CD4-positive, alpha-beta T cell treated with Interleukin-15 for 1 hour (primary cell): ENCODE results near the gene PLEKHG3.

ENCODE experiments used
- DNase-seq: peaks from one replicate; pipeline ENCODE4 v3.0.0-alpha.2; 2020

PLEKHG3 gene

DNA sequence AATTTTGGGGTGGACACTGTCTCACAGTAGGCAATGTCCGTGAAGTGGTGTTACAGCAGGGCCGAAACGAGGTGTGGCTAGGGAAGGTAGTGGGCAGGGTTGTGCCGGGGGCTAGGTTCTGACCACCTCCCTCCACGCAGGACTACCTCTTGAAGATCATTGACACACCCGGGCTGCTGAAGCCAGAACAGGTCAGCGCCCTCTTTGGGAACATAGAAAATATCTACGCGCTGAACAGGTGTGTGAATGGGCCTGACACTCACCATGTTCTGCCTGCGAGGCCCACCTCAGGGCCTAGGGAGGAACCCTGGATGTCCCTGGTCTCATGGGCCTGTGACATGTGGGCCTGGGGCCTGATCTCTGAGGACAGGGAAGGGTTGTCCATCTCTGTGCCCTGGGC lies 24.6 kb downstream of the PLEKHG3 start:
- DNase-seq, result no peak

DNA sequence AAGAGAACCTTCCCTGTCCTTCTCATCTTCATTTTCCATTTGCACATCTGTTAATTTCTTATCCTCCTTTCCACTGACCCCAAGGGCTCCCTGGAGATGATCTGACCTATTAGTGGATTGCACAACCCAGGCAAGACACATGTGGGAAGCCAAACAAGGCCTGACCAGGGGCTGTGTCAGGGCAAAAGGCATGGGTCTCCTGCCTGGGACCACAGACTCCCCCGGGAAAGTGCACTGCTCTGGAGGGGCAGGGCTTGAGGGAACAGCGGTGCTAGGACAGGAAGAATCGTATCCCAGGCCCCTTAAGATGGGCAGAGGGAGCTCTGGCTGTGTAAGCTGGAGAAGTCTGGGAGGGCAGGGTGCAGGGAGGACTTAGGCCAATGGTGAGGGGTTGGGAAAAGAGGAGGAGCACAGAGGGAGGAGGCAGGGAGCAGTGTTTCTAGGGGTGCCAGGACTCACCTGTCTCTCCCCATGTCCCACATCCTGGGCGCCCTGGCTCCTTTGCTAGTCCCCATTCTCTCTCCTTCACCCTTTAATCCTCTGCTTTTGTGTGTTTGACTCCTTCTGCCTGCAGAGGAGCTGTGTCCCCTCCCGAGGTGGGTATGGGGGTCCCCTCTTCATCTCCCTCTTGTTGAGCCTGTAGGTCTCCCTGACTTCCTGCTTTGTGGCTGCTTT lies 25.3 kb downstream of the PLEKHG3 start:
- no peak for DNase-seq

DNA sequence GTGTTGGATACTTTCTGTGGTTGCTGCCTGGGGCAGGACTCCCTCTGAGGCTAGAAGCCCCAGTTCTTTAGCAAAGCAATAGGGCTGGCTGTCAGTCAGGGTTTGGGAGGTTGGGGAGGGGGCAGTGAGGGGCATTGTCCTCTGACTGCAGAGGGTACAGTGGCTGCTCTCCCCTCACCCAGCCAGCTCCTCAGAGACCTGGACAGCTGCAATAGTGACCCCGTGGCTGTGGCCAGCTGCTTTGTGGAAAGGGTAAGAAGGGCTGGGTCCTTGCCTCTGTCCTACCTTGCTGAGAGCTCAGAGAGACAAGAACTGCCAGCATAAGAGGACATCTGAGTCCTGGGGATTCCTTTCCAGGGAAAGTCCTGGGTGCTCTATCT lies 25.8 kb downstream of the PLEKHG3 start:
- DNase-seq, result no peak

DNA sequence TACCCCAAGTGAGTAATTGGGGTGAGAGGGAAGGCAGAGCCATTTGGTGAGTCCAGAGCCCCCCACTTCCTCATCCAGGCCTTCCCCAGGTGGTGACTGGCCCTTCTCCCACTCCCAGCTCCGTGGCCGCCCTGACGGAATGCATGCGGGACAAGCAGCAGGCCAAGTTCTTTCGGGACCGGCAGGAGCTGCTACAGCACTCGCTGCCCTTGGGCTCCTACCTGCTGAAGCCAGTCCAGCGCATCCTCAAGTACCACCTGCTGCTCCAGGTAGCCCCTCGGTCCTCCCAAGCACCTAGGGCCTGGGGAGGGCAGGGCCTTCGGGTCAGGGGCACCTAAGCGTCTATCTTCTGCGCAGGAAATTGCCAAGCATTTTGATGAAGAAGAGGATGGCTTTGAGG lies 26.5 kb downstream of the PLEKHG3 start:
- DNase-seq, result no peak

DNA sequence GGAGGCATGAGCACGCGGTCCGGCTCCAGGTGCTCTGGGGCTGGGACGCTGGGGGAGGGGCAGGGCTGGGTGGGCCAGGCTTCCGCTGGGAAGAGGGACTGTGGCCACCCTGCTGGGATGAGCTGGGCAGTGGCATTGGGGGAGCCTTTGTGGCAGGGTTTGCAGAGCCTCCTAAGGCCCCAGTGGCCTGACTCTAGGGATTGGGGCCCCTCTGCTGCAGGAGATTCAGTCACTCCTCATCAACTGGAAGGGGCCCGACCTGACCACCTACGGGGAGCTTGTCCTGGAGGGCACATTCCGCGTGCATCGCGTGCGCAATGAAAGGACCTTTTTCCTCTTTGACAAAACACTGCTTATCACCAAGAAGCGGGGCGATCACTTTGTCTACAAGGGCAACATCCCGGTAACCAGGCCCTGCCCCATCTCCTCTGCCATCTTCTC lies 26.9 kb downstream of the PLEKHG3 start:
- no peak for DNase-seq

DNA sequence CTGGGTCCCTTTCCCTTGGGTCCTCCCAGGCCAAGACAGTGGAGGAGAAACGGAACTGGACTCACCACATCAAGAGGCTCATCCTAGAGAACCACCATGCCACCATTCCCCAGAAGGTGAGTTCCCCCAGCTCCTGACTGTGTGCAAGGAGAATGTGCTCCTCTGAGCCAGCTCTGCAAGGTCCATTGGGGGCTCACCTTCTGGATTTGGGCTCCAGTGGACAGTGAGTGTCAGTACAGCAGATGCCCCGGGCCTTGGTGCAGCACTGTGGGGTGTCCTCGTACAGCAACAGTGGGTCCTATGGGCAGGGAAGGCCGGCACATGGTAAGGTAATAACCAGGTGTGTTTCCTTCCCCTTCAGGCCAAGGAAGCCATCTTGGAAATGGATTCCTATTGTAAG lies 27.8 kb downstream of the PLEKHG3 start:
- DNase-seq, result no peak

DNA sequence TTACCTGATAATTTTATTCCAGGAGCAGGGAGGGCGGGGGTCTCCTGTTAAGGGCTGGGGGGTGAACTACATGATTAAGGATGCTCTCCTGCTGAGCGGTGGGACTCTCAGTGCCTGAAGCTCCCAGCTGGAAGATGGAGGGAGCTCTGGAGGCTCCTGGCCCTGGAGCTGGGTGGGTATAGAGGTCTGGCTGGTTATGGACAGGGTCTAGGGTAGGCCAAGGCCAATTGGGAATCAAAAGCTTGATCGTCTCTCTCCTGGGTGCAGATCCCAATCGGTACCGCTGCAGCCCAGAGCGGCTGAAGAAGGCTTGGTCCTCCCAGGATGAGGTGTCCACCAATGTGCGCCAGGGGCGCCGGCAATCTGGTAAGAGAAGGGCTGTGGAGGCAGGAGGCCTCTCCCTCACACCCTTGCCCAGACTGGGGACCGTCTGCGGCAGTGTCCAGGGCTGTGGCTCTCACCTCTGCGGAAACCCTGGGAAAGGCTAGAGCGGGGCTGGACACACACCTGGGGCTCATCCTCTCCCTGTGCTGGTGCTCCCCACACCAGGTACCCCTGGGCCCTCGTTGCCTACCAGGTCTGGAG lies 28.4 kb downstream of the PLEKHG3 start:
- no peak for DNase-seq

DNA sequence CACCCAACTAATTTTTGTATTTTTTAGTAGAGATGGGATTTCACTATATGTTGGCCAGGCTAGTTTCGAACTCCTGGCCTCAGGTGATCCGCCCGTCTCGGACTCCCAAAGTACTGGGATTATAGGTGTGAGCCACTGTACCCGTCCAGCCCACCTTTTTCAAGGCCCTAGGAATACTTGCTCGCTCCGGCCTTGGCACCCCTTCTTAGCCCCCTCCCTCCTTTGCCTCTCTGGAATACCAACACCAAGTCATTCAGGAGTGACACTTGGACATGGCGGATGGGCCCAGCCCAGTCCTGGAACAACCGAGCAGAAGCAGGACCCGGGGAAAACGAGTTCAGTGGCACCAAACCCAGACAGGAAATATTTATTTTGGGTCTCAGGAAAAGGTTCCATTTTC lies 29.1 kb downstream of the PLEKHG3 start:
- DNase-seq, result no peak

DNA sequence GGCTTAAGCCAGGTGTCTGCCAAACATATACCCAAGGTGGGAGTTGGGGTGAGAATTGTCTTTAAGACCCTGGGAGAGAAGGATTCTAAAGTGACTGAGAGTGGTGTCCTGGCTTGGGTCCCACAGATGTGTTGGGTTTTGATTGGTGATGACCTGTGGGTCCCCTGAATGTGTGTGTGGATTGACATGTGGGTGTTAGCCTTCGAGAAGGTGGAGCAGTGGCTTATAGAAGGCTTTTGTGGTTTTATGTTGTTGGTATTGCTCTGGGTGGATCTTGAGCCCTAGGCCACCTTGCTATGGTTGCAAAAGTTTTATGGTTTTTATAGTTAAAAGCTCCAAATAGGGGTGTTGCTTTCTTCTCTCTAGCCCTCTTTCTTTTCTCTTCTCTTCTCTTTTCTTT lies 29.7 kb downstream of the PLEKHG3 start:
- DNase-seq, result no peak

DNA sequence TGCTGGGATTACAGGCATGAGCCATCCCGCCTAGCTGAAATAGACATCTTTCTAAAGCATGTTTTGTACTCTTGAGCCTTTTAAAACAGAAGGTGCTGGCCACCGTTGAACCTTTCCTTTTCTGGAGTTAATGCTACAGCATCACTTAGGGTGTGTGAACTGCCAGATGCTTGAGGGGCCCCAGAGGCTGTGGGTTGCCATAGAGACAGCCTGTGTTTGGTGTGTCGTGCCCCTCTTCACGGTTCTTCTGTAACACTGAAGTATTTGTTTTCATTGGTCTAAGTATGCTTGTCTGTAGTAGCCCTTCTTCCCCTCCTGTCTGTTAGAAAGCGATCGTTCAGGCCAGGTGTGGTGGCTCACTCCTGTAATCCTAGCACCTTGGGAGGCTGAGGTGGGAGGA lies 30.8 kb downstream of the PLEKHG3 start:
- no peak for DNase-seq

DNA sequence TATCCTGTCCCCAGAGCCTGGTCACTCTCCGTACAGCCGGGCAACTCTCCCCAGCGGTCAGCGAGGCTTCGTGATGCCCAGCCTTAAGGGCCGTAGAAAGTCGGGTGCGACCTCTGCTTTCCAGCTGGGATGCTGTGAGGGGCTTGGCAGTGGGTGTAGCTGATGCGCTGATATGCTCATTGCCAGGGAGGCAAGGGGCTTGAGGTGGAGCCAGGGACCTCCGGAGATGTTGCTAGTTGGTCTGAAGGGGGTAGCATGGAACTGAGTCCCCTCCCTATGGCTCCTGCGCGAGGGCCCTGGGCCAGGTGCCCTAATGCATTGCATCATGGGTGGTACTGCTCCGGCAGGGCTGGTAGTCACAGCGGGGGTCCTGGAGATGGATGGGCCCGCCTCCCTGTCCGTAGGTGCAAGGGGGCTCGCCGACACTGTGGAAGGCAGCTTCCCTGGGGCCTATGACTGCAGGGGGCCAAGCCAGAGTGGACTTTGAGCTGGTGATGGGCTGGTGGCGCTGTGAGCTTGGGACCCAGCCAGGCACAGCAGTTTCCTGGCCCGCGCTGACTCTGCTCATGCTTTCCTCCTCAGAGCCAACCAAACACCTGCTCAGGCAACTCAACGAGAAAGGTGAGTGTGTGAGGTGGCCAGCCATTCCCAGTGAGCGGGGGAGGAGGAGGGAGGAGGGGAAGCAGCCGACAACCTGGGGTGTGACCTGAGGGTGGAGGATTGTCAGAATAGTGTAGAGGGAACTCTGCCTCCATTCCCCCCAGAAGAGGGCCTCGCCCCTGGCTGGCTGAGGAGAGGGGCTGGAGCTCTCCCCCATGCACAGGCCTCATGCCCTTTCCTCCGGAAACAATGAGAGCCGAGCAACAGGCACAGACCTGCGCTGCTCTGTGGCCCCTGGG lies 32.3 kb downstream of the PLEKHG3 start:
- DNase-seq, result no peak

DNA sequence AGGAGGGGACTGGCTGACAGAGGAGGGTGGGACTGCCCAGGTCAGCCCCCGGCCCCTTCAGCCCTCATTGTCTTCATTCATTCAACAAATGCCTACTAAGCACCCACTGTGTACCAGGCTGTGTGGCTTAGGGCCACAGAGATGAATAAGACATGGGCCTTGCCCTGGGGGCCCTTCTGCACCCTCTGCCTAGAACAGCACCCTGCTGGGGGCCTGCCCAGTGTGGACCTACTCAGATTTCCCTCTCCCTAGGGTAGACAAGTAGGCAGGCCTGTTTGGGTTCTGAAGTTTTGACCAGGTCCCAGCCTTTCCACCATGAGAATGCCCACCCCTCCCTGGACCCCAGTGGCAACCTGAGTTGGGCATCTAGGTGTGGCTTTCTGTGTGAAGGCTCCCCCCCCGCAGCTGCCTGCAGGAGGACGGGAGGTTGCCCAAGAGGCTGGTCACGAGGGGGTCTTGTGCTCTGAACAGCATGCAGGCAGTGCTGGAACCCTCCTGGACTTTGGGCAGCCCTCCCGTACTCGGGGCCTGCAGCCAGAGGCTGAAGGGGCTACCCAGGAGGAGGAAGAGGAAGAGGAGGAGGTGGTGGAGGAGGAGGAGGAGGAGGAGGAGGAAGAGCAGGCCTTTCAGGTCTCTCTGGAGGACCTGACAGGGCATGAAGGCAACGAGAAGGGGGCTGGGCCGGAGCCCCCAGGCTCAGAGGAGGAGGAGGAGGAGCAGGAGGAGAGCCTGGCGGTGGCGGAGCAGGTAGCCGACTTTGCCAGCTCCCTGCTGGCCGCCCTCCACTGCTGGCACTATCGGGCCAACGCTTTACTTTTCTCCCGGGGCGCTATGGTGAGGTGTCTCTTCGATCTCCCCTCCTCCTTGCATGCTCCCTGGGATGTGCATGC lies 33.4 kb downstream of the PLEKHG3 start:
- DNase-seq, result no peak

DNA sequence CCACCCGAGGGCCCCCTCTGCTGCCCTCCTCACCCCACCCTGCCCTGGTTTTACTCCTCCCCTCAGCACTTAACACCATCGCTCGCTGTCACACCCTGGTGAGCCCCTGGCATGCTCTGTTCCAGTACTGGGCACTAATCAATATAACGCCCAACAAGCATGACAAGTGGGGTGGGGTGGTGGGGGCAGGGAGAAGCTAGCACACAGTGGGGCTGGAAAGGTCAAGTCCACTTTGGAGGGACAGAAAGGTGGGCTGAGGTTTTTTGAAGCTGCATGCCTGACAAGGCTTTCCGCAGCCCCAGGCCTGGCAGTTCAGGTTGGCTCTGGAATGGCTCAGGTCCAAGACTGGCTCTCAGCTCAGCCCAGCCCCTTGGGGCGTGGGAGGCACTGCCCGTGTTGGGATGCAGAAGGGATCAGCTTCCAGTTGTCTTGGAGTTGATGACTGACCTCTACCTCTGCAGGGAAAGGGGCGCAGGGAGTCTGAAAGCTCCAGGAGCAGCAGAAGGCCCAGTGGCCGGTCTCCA lies 34.1 kb downstream of the PLEKHG3 start:
- DNase-seq, result no peak

DNA sequence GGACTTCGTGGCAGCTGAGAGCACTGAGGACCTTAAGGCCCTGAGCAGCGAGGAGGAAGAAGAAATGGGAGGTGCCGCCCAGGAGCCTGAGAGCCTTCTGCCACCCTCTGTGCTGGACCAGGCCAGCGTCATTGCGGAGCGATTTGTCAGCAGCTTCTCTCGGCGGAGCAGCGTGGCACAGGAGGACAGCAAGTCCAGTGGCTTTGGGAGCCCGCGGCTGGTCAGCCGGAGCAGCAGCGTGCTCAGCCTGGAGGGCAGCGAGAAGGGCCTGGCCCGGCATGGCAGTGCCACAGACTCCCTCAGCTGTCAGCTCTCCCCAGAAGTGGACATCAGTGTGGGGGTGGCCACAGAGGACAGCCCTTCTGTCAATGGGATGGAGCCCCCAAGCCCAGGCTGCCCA lies 37.0 kb downstream of the PLEKHG3 start:
- no peak for DNase-seq

DNA sequence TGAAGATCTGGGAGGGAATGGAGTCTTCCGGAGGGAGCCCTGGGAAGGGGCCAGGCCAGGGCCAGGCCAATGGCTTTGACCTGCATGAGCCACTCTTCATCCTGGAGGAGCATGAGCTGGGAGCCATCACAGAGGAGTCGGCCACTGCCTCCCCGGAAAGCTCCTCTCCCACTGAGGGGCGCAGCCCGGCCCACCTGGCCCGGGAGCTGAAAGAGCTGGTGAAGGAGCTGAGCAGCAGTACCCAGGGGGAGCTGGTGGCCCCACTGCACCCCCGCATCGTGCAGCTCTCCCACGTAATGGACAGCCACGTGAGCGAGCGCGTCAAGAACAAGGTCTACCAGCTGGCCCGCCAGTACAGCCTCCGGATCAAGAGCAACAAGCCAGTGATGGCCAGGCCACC lies 37.7 kb downstream of the PLEKHG3 start:
- DNase-seq, result no peak

DNA sequence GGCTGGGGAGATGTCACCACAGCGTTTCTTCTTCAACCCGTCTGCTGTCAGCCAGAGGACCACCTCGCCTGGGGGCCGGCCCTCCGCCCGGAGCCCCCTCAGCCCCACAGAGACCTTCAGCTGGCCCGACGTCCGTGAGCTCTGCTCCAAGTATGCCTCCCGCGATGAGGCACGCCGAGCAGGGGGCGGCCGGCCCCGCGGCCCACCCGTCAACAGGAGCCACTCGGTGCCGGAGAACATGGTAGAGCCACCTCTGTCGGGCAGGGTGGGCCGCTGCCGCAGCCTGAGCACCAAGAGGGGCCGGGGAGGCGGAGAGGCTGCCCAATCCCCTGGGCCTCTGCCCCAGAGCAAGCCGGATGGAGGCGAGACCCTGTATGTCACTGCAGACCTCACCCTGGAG lies 38.8 kb downstream of the PLEKHG3 start:
- DNase-seq, result no peak

DNA sequence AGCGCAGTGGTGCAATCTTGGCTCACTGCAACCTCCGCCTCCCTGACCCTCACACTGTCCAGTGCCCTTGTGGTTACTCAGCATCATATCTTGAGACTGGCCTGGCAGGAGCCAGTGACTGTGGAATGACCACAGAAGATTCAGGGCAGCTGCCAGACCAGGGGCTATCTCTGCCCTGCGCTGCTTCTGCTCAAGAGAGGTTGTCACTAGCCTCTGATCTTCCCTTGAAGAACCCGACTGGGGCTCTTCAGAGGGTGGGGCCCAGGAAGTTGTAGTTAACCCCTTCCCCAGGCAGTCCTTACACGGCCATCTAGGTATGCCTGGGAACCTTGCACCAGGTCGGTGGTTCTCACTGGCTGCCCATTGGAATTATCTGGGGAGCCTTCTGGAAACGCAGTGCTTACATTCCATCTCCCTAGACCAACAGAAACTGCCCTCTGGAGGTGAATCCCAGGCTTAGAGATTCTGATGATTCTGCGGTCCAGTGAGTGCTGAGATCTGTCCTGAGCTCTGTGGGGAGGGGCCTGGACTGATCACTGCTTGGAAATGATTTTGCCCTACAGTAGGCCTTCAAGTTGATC lies 41.4 kb downstream of the PLEKHG3 start:
- DNase-seq, result no peak

DNA sequence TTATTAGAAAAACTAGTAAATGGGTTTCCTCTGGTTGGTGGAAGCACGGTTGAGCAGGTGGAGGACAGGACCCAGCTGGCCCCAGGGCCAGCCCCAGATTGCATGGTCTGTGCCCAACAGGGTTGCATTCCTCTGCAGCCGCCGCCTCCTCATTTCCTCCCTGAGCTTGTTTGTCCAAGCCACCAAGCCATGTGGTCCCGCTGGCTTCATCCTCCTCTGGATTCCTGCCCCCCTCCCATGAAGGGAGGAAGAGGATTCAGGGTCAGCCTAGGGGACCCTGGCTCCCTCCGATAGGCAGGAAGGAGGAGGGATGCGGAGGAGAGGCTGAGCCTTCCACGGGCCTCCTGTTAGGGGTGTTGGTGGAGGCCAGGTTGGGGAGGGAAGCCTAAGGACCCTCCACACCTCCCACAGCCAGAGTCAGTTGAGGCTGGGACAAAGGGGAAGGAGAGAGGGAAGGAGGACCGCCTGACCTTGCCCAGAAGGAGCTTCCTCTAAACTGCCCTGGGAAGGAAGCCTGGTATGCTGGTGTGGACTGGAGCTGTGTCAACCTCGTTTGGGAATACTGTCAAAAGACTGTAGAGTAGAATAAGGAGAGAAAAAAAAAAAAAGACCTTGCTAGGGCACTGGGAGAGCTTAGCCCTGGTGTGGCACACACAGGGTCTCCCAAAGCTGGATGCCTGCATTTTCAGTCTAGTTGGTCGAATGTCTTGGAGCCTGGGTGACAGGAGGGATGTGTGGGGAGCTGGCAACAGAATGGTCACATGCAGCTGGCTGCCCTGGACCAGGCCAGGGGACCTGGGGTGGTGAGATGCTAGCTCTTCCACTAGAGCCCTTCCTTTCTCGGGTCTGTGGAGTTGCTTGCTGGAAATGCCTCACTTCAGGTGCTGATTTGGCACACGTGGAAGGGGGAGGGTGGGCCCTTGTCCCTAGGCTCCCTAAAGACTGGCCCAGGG lies 42.4 kb downstream of the PLEKHG3 start:
- no peak for DNase-seq

DNA sequence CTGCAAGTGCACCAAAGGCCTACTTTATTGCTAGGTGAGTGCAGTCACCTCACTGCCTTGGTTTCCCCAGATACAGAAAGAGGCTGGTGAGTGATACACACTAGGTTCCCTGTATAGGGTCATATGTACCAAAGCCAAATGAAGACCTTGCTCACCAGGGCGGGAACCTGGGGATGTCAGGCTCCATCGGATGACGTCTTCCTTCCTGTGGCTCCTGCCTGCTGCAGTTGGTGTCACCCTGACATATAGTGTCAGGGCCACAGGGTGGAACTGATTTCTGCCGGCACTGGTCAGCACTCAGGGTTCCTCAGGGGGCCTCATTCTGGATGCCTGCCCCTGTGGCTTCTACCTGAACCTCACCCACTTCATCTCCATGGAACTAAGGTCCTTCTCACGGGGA lies 43.1 kb downstream of the PLEKHG3 start:
- no peak for DNase-seq

DNA sequence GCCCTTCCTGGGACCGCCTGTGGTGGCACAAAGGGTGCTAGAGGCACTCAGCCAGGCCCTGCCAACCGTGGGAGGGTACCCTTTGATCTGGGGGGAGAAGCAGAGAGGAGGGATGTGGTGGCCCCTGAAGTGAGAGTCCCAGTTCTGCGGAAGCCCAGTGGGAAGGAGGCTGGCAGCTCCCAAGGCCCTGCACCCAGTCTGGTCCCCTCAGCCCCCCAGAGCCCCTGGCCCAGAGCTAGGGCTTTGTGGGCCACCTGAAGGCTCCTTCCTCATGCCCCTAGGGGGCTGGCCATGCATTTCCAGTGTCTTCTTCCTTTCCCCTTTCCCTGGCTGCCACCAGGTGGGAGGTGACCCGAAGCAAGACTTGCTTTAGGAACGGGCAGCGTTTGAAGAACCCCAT lies 44.3 kb downstream of the PLEKHG3 start:
- DNase-seq, result no peak

DNA sequence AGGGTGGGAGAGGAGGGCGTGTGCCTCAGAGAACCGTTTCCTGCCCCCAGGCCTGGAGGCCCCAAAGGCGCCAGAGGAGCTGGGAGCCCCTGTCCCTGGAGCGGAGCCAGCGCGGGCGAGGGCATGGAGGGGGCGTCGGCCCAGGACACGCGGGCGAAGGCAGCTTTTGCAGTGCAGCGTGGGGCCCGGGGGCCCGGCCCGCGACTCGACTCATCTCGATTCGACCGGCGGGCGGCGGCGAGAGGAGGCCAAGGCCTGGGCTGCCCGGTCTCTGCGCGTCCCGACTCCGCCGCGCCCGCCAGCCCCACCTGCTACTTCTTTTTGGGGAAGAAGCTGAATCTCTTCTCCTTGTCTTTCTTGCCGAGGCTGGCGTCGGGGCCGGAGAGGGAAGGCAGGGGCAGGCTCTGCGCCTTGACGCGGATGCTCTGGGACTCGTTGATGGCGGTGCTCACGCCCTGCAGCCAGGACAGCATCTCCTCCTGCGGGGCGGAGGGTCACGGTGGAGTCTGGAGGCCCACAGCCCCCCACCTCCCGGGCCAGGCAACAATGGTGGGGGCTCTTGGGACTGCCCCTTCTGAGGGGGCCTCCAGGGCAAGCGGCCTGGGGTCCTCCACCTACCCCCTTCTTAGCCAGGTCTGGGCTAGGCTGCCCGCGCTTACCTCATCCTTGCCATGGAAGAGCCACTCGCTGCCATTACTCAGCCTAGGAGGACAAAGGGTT lies 44.9 kb downstream of the PLEKHG3 start:
- DNase-seq, result no peak
